GM21619 (cell line): Measurements from ENCODE around the gene FAU.

Experiments
- ATAC-seq: cut with Tn5 transposase; IDR thresholded peaks from one replicate; pipeline ENCODE4 v1.9.1; 2021; ENCODE audit not compliant: unreplicated experiment

FAU gene

DNA sequence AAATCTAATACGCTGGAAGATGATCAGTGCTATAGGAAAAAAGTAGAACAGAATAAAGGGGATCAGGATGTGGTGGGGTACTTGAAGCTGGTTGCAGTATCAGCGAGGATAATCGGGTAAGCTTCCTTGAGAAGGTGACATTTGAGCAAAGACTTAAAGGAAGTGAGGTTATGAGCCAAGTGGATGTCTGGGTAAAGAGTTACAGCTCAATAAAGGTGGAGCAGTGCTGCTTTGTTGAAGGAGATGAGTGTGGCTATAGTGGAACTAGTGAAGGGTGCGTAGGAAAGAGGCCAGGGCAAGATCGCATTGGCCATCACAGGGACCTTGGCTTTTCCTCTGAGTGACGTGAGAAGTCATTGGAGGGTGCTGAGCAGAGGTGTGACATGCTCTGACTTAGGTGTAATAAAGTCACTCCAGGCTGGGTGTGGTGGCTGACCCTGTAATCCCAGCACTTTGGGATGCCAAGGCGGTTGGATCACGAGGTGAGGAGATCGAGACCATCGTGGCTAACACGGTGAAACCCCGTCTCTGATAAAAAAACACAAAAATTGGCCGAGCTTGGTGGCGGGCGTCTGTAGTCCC lies 14.7 kb upstream of the FAU start:
- ATAC-seq: no peak

DNA sequence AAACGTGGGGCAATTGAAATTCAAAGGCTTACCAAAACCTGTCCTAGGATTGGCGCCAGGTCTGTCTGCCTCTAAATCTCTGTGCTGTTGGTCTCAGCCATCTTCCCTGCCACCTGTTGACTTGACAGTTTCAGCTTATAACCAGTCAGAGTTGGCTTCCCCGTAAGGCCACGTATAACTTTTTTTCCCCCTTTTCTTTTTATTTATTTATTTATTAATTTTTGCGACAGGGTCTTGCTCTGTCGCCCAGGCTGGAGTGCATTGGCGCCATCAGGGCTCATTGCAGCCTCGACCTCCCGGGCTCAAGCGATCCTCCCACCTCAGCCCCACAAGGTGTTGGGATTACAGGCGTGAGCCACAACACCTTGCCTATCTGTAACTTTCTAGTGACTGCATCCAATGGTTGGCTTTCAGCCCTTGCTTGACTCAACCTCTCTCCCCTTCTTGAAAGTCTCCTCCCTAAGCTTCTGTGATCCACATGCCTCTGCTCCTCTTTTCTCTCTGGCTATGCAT lies 13.8 kb upstream of the FAU start:
- no peak for ATAC-seq

- peak; percentile 62 for ATAC-seq
Measured at GRCh38 chr11:65134952-65135632, 13.2 kb upstream of the FAU start.

GRCh38 chr11:65134240-65134951 lies 12.5 kb upstream of the FAU start, which contains the start of gene SYVN1:
SYVN1 (minus strand) TSS chr11:65134519; CDS start chr11:65133601, 918 bp downstream.
- ATAC-seq: peak; percentile 47

GRCh38 chr11:65133724-65134123 lies 11.8 kb upstream of the FAU start:
- no peak for ATAC-seq

GRCh38 chr11:65132988-65133700 lies 11.2 kb upstream of the FAU start:
- peak; percentile 25 for ATAC-seq

DNA sequence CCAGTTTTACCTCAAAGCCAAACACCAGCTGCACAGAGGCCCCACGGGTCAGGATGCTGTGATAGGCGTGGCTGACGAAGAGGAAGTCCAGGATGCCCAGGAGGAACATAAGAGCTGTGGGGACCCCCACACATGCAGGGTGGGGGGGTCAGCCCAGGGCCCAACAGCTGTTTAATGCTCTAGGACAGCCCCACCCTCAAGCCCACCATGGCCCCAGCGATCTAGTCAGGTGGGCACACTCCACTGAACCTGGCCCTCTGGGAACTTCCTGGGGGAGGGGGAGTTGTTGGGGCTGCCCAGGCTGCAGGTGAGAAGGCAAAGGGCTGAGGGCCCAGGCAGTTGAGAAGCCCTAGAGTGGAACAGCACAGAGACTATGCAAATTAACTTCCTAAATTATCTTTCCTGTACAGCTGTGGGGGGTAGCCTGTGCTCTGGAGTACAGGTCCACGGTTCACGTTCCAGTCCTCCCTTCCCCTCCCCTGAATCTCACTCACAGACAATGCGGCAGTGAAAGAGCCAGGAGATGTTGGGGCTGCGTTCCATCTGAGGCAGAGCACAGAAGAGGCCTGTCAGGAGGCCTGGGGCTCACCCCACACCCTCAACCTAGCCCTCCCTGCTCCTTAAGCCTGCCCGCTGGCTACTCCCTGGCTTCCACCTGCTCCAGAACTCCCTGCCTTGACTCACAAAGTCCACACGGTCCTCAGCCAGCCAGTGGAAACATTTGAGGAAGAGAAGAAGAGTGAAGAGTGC lies 10.5 kb upstream of the FAU start:
- peak; percentile 31 for ATAC-seq

- no peak for ATAC-seq
Measured at GRCh38 chr11:65131895-65132237, 9.9 kb upstream of the FAU start.

DNA sequence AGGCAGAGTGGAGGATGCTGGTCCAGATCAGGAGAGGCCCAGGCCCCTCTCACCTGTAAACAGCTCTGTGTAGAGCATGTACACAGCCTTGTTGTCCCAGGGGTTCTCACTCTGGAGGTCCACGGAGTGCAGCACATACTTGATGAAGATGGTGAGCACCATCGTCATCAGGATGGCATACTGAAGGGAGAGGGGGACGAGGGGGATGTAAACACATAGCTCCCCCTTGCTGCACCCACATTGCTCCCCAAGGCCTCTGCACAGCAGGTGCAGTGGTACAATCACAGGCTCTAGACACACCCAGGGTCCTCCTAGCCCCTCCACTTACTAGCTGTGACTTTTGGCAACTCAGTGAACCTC lies 9.5 kb upstream of the FAU start:
- no peak for ATAC-seq

- ATAC-seq: no peak
Measured at GRCh38 chr11:65130631-65131416, 8.9 kb upstream of the FAU start.

DNA sequence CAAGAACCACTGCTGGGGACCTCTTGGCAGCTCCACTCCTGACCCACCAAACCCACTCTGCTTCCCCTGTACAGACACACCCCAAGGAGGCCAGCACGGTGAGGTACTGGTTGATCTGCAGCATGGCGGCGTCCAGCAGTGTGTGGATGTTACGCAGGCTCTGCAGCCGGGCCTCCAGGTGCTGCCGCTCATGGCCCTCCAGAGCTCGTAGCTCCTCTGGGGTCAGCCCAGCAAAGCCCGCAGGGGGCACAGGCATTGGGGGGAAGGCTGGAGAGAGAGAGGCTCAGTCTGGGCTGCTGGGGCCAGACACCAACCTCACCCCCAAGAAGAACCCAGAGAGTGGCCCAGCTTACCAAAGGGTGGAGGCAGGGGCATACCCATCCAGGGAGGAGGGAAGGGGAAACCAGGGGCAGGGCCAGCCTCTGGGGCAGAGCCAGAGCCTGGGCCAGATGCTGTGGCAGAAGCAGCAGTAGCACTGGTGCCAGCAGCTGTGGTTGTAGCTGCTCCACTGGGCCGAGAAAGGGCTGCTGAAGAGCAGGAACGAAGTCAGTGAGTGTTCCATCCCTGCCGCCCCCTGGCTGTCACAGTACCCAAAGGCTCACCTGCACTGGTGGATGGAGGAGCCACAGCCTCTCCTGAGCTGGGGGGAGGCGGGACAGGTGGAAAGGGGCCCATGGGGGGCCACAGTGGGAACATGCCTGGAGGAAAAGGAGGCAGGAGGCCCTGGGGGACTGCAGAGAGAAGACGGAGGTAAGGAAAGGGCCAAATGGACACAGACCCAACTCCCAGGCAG lies 7.9 kb upstream of the FAU start:
- ATAC-seq: no peak

DNA sequence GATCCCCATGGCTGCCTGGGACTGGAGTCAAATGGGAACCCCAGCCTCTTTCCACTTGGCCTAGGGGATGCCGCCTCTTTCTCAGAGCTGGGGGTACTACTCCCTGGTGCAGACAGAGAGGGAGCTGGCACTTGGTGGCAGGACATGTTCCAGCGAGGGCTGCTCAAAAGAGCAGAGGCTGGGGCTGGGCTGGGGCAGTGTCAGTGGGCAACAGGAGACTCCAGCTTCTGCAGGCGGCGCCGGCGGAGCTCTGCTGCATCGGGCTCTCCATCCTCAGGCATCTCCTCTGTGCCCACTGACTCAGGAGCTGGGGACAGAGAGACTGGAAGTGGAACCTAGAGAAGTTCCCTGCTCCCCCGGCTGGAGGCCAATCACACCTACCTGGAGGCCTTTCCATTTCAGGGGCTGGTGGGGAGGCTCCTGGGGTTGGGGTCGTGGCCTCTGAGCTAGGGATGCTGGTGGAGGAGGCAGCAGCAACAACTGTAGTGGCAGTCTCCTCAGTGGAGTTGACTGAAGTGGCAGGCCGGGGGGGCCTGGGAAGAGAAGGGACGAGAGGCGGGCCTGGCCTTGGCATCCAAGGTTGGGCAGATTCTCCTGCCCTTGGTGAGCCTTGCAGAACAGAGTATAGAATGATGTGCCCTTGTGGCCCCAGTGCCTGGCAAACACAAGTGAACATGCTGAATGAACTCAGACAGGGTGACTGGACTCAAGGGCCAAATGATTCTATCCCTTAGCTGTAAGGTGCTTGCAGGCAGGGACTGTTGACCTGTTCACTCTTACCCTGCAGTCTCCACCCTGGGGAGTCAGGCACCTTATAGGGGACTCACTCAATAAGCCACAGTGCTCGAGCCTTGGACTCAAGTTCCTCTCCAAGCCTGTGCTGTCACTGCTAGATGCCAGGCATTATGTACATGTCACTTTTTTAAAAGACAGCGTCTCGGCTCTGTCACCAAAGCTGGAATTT lies 6.5 kb upstream of the FAU start:
- no peak for ATAC-seq

GRCh38 chr11:65127473-65128181 lies 5.7 kb upstream of the FAU start:
- no peak for ATAC-seq

- ATAC-seq: no peak
Measured at GRCh38 chr11:65126624-65127274, 4.8 kb upstream of the FAU start.

DNA sequence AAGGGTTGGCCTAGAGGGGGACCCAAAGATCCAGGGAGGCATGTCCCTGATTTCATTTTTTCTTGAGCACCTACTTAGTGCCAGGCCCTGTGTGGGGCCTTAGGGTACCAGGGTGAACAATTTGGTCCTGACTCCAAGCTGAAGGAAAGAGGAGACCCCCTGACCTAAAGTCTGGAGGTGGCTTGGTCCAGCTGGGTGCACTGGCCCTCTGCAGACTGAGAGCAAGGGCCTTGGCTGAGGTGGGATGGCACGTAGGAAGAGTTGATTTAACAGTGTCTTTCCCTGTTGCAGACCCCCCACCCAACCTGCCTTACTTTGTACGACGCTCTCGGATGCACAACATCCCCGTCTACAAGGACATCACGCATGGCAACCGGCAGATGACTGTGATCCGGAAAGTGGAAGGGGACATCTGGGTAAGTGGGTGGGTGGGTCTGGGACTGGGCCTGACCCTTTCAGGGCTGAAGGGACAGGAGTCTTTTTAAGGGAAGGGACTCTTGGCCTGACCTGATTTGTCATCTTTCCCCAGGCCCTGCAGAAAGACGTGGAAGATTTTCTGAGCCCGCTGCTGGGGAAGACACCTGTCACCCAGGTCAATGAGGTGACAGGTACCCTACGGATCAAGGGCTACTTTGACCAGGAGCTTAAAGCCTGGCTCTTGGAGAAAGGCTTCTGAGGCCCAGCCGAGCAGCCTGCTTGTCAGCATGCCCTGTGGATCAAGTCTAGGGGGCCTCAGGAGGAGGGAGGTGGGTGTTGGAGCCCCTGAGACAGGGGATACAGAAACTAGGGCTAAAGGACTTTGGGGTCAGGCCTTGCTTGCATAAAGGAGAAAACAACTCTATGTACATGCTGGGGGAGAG lies 3.5 kb upstream of the FAU start:
- ATAC-seq: no peak
